ENCODE results near the gene FAM151B.

GRCh38 chr5:80584770-80585169 lies 96.9 kb downstream of the FAM151B start:
- no peak for TF ChIP-seq CTCF (IDR thresholded peaks at IDR 0.05)
- no peak for TF ChIP-seq POLR2A (IDR thresholded peaks at IDR 0.05)
